Endometrial microvascular endothelial cells (primary cell): Measurements from ENCODE around the gene RHBDD2. TPM values are rescaled to one million over a fixed set of nuclear protein-coding genes. Genes with fewer than 3 reads are reported as not detected.
"Not testable (repeated sequence)": the region's sequence is repeated elsewhere in the genome, so short reads cannot be mapped to it uniquely, and the experiment has no call there.

Experiments
- in situ Hi-C: cut with HindIII; loops from 2 replicates; pipeline ENCODE4 v1.10.0; 2017; ENCODE audit warnings: low sequenced_read_pairs, low pct_unique_long_range_greater_than_20kb; ENCODE audit errors: inconsistent ontology term
- total RNA-seq: library from RNA; depleted of rRNA; stranded (reverse); fragments of >200 nt; gene quantifications from one replicate; pipeline ENCODE4 v1.2.3, GENCODE V29; 2015; ENCODE audit errors: inconsistent ontology term

The RHBDD2 gene
- total RNA-seq, 1 donor from 2014 or later = 30.4 TPM

DNA sequence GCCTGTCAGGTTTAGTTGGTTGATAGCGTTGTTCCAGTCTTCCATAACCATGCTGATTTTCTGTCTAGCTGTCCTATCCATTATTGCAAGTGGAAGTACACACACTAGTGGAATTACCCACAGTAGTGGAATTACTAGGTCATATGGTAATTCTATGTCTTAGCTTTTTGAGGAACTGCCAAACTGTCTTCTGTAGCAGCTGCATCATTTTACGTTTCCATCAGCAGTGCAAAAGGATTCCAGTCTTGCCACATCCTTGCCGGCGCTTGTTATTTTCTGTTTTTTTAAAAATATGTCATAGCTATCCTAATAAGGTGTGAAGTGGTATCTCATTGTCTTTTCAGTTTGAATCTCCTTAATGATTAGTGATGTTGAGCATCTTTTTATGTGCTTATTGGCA, 17.2 kb upstream of the RHBDD2 start:
- in situ Hi-C loops = no loop called here

DNA sequence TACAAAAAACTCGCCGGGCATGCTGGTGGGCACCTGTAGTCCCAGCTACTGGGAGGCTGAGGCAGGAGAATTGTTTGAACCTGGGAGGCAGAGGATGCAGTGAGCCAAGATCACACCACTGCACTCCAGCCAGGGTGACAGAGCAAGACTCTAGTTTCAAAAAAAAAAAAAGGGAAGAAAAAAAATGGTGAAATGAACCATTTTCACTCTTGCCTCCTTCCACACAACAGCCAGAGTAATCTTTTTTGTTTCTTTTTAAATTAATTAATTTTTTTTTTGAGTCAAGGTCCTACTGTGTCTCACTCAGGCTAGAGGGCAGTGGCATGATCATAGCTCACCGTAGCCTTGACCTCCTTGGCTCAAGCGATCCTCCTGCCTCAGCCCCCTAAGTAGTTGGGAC, 14.6 kb upstream of the RHBDD2 start:
- in situ Hi-C loops = not testable (repeated sequence)

DNA sequence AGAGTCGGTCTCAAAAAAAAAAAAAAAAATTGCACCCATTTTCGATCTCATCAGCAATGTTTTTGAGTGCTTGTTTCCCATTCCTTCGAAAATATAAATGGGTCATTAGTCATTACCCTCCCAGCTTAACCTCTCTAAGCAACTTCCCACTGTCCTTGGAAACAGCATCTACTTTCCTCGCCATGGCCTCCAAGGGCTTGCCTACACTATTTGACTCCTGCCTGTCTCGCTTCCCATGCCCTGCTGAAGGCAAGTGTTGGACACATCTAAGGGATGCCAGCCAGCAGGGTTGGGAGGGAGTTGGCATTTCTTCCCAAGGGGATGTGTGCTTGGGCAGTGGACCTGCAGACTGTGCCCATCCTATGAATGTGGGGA, 12.7 kb upstream of the RHBDD2 start:
- in situ Hi-C loops = no loop called here

DNA sequence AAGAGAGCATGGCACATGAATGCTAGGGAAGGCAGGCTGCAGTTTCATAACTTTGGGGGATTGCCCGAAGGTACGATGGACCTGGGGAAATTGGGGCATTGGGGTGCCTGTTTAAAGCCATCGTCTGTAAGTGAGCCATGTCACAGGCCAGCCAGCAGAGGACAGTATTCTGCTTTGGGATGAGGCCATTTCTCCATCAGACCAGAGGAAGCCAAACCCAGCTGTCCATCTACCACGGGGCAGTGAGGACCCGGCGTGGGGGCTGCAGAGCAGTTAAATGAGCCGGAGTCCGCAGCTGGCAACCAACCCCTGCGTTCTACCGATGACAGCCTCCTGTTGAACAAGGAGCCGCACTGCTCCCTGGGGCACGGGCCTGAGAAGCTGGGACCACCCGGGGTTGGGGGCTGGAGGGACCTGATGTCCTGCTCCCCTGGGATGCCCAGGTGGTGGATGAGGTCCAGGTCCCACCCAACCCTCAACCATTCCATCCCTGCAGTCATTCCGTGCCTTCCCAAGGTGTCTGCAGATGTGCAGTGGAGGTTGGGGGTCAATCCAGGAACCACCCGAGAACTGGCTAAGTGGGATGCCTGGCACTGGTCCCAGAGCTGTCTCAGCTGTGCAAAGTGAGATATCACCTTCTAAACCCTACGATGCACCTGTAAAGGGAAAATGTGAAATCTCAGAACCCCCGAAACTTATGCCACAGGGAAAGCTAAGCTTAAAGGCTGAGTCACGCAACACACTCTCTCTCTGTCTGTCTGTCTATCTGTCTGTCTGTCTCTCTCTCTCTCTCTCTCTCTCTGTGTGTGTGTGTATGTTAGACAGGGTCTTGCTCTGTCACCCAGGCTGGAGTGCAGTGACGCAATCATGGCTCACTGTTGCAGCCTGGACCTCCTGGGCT, 12.1 kb upstream of the RHBDD2 start:
- in situ Hi-C loops = no loop called here

DNA sequence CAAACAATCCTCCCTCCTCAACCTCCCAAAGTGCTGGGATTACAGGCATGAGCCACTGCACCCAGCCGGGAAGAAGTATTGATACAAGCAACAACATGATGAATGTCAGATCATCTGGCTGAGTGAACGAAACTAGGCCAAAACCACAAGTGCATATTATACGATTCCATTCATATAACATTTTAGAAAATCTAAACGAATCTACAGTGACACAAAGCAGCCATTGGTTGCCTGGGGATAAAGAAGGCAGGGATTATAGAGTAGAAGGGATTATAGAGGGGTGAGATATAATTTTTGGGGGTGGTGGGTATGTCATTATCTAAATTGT, 11.5 kb upstream of the RHBDD2 start:
- in situ Hi-C loops = no loop called here

DNA sequence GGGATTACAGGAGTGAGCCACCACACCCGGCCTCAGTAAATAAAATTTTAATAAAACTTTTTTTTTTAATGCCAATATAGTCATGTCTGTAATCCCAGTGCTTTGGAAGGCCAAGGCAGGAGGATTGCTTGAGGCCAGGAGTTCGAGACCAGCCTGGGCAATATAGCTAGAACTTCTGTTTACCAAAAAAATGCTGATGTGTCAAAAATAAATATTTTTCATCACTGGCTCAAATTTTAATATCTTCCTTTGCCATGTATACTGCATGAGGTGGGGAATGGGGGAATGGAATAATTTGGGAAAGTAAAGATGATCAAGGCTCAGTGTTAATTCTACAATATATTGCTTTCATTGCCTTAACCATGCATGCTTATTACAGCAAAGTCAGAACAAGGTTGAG, 10.7 kb upstream of the RHBDD2 start:
- in situ Hi-C loops = no loop called here

DNA sequence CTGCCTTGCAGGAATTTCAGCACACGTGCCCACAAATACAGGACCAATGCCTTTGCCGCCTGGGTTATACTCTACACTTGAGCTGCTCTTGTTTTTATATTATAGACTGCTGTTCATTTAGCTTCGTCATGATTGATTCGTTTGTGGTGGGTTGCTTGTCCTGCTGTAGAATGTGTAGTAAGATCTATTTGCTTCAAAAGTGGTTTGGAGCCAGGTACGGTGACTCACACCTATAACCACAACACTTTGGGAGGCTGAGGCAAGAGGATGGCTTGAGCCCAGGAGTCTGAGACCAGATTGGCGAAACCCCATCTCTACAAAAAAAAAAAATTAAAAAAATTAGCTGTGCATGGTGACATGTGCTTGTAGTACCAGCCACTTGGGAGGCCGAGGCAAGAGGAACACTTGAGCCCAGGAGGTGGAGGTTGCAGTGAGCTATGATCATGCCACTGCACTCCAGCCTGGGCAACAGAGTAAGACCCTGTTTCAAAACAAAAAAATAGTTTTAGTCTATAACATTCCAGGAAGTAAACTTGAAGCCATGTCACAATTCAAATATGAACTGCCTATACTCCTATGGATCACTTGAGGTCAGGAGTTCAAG, 9.0 kb upstream of the RHBDD2 start:
- in situ Hi-C loops = no loop called here

DNA sequence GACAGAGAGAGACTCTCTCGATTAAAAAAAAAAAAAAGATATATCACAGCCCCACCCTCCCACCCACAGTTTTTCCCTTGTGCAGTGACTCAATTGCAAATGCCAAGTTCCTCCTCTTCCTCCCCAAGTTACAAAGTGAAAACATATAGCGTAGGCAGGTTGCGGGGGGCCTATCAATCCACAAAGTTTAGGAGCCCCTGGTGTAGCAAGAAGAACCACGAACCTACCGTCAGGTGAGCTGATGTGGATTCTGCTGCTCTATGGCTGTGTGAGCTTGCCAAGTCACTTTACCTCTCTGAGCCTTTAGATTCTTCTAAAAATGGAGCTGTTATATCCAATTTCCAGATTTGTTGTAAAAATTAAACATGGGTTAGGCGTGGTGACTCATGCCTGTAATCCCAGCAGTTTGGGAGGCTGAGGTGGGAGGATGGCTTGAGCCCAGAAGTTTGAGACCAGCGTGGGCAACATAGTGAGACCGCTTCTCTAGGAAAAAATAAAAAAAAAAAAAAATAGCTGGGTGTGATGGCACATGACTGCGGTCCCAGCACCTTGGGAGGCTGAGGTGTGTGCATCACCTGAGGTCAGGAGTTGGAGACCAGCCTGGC, 8.2 kb upstream of the RHBDD2 start:
- in situ Hi-C loops = no loop called here

DNA sequence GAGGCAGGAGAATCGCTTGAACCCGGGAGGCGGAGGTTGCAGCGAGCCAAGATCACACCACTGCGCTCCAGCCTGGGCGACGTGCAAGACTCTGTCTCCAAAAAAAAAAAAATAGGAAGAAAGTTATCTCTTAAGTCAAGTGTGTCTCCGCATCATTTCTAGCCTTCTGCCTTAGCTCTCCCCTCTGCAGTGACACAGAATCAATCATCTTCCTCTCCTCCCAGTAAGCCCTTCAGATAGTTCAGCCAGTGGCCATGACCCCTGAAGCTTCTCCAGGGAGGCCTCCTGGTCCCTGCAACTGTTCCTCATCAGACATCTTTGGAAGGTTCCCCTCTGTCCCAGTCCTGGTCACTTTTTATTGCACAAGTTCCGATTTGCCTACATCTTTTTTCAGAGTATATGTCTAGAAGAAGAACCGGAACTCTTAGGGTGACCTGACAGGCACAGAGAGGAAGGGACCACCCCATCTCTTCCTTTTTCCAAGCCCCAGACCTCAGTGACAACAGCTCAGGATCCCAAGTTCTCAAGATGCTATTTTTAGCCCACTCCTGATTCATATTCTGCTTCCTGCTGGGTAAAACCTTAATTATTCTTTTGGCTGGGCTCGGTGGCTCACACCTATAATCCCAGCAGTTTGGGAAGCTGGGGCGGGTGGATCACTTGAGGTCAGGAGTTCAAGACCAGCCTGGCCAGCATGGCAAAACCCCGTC, 6.6 kb upstream of the RHBDD2 start:
- in situ Hi-C loops = no loop called here

DNA sequence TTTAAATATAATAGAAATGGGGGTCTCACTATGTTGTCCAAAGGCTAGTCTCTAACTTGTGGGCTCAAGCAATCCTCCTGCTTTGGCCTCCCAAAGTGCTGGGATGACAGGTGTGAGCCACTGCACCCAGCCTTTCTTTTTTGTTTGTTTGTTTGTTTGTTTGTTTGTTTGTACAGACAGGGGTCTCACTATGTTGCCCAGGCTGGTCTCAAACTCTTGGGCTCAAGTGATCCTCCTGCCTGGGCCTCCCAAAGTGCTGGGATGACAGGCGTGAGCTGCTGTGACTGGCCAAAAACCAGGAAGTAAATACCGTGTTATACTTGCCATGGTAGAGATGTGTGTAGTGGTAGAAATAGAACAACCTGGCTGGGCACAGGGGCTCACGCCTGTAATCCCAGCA, 4.7 kb upstream of the RHBDD2 start:
- in situ Hi-C loops = not testable (repeated sequence)

DNA sequence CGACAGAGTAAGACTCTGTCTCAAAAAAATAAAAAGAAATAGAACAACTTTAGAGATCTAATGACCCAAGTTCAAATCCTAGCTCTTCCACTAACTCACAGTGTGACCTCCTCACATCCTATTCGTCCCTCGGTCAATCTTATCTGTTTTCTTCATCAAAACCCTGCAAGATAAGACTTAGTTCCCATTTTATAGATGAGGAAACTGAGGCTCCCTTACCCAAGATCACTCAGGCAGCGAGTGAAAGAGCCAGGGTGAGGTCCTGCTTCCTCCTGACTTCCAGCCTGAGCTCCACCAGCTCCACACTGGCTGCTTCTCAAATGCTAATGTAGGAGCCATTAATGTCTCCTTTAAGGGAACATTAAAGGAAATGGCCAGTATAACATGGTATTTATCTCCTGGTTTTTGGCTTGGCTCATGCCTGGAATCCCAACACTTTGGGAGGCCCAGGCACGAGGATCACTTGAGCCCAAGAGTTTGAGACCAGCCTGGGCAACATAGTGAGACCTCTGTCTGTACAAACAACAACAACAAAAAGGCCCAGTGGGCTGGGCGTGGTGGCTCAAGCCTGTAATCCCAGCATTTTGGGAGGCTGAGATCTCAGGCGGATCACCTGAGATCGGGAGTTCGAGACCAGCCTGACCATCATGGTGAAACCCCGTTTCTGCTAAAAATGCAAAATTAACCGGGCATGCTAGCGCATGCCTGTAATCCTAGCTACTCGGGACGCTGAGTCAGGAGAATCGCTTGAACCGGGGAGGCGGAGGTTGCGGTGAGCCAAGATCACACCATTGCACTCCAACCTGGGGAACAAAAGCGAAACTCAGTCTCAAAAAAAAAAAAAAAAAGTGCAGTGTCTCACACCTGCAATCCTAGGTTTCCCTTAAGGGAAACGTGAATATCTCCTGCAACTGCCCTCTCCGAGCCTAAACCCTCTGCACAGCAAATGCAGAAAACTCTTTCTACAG, 3.4 kb upstream of the RHBDD2 start:
- in situ Hi-C loops = no loop called here

DNA sequence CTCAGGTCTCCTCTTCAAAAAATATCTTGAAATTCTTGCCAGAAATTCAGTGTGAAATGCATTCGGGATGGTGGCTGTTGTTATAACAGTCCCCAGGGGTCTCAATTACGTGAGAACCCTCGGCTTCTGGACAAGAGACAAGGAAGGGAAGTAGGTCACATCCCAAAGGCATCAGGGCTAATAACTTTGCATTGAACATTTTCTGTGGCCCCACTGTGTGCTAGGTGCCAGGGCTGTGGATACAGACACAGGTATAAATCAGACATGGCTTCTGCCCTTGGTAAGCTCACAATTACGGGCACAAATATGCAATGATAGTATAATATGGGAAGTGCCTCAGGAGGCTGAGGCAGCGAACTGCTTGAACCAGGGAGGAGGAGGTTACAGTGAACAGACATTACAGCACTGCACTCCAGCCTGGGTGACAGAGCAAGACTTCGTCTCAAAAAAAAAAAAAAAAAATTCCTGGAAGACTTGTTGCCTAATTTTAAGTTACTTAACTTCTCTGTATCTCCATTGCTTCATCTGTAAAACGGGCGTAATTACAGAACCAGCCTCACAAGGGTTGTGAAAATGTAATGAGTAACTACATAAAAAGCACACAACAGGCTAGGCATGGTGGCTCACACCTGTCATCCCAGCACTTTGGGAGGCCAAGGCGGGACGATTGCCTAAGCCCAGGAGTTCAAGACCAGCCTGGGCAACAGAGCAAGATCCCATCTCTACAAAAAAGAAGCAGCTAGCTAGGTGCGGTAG, 2.5 kb upstream of the RHBDD2 start:
- in situ Hi-C loops = no loop called here

DNA sequence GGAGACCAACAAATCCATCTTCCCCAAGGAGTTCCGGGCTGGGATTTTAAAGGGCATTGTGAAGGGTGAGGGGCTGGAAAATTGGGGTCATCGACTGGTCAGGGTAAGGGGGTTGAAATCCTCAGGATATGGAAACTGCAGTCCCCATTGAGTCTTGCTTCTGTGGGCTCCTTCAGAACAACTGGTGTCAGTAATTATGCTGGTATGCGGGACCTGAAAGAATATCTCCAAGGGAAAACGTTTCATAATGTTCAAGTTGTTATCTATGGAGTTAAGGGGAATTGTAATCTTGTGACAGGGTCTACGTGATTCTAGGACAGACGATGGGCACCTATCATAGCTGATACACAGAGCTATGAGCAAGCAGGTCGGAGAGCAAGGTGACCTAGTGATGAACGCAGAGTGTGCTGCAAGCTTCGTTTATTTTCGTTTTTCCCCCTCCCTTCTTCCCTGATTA, 494 bp upstream of the RHBDD2 start:
- in situ Hi-C loops = no loop called here

DNA sequence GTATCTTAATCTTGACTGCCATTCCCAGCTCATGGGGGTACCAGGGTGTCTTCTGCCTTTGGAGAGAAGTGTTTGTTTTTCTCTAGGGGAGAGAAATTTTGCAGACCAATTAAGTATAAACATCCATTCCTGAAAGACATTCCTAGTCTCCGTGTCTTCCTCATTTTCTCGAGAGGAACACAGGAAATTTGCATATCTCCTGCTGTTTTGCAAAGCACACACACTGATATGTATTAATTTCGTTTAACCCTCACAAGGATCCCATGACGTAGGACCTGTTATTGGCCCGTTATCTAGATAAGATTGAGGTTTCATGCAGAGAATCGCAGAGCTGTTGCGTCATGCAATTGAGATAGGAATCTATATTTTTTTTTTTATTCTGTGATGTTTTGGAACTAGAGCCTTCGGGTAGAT, 944 bp downstream of the RHBDD2 start:
- in situ Hi-C loops = no loop called here

DNA sequence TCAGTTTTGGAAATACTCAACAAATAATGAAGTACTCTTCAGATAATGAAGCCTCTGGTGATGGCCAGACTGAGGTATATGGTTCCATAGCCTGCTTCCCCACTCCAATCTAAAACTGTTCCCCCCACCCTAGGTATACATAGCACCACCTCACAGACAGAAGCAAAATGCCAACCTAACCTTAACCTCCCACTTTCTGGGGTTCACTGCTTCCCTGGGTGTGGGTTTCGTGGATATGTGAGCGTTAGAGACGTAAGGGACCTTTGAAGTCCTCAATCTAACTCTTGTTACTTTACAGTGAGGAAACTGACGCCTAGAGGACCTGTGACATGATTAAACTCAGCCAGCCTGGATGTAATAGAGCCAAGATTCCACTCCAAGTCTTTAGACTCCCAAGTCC, 1.4 kb downstream of the RHBDD2 start:
- in situ Hi-C loops = no loop called here

DNA sequence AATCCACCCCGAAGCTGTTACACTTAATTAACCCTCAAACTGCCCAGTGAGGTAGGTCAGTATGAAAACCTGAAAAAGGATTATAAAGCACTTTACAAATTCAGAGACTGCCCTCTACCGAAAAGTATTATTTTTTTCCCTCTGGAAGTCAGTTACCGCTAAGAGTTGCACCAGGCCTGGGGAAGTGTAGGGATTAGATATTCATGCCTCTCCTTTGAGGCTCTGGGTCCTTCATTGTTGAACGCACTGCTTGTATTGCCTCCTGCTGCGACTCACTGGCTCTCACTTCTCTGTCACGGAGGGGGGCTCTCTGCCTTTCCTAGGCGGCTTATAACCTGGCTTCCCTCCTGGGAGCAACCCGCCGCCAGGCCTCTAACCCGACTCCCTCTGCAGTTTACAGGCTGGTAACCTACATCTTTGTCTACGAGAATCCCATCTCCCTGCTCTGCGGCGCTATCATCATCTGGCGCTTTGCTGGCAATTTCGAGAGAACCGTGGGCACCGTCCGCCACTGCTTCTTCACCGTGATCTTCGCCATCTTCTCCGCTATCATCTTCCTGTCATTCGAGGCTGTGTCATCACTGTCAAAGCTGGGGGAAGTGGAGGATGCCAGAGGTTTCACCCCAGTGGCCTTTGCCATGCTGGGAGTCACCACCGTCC, 2.7 kb downstream of the RHBDD2 start:
- in situ Hi-C loops = no loop called here

DNA sequence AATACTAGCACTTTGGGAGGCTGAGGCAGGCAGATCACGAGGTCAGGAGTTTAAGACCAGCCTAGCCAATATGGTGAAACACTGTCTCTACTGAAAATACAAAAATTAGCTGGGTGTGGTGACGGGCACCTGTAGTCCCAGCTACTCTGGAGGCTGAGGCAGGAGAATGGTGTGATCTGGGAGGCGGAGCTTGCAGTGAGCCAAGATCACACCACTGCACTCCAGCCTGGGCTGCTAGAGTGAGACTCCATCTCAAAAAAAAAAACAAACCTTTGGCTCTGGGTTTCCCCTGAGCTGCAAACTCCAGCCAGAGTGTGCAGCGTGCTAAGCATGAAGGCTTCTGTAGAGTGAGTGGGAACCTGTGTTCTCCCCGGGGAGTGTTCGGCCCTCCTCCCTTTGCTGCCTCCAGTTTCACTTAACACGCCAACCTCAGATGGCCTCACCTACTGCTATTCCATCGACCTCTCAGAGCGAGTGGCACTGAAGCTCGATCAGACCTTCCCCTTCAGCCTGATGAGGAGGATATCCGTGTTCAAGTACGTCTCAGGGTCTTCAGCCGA, 4.5 kb downstream of the RHBDD2 start:
- in situ Hi-C loops = not testable (repeated sequence)
